Mesodermal cell (in vitro differentiated cells): ENCODE data around the gene DHX15. TPM values are rescaled to one million over a fixed set of nuclear protein-coding genes. Genes with fewer than 3 reads are reported as not detected.

ENCODE experiments used
- H3K27ac ChIP-seq: 2 replicates; pipeline ENCODE4 v1.7.0; 2013; ENCODE audit warnings: mild to moderate bottlenecking, low read depth, low read length, moderate library complexity; ENCODE audit not compliant: severe bottlenecking
- H3K36me3 ChIP-seq: 2 replicates; pipeline ENCODE4 v1.7.1; 2013; ENCODE audit warnings: mild to moderate bottlenecking, low read length, moderate library complexity; ENCODE audit not compliant: control insufficient read depth, insufficient read depth
- H3K4me1 ChIP-seq: one replicate; pipeline ENCODE4 v1.7.1; 2013; ENCODE audit warnings: mild to moderate bottlenecking, low read length; ENCODE audit not compliant: insufficient read depth, control insufficient read depth, poor library complexity, severe bottlenecking
- H3K4me3 ChIP-seq: 2 replicates; pipeline ENCODE4 v1.7.0; 2013; ENCODE audit warnings: low read length, control low read depth, mild to moderate bottlenecking; ENCODE audit not compliant: insufficient read depth, poor library complexity, severe bottlenecking; ENCODE audit errors: extremely low read depth
- H3K9me3 ChIP-seq: 2 replicates; pipeline ENCODE4 v1.7.1; 2013; ENCODE audit warnings: mild to moderate bottlenecking, low read length, moderate library complexity; ENCODE audit not compliant: control insufficient read depth
- WGBS, 2 experiments: methylation state at CpG; one replicate each; pipeline ENCODE4 v1.1.5; 2013; ENCODE audit warnings: missing lambda C conversion rate in 2 of 2; ENCODE audit not compliant: insufficient coverage in 2 of 2; 5-methylcytosine and 5-hydroxymethylcytosine counted together
- polyA plus RNA-seq, 2 experiments: library from polyadenylated mRNA; stranded (reverse); fragments of 50-300 nt; gene quantifications; one replicate each; pipeline ENCODE4 v1.2.3, GENCODE V29; 2013

DHX15 gene
- polyA plus RNA-seq (2013, experiment 1 of 2) = 132 TPM
- polyA plus RNA-seq (2013, experiment 2 of 2) = 131 TPM

DNA sequence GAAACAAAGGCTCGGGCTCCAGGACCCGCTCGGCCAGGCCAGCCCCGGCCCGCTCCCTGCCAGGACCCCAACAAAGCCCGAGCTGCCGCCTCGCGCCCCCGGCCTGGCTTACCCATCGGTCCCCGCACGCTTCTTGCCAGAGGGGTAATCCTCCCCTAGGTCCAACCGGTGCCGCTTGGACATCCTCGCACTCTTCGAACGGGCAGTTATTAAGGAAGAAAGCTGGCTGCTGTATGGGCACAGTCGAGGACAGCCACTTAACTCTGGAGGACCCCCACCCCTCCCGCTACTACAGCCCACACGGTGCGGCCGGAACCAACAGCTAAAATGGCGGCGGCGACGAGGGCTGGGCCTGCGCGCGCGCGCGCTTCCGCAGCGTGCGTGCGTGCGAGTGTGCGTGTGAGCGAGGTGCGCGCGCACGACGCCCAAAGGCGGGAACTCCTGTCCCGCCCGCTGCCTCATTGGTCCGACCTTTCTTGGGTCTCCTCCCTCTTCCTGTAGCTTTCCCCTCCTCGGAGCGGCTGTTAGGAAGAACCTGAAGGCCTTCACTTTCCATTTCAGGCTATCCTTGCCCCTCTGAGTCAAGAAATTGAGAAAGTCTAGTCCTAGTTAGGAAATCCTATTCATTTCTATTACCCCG, at the start of gene DHX15:
TSS of gene DHX15 (minus strand) at position 344 of the 640 bp plus-strand sequence. CDS start at position 183, 161 bp downstream.
- H3K36me3 ChIP-seq = peaks cover 30% of the 10 kb centered on the region
- WGBS, 2 experiments = 0% methylated on average over 40 to 45 of the region's 52 CpGs
- no peaks in the 10 kb centered on the region for H3K4me1 ChIP-seq
- no peaks in the 10 kb centered on the region for H3K9me3 ChIP-seq
- peak within 1 kb of the TSS; percentile 98 for H3K4me3 ChIP-seq
- H3K27ac ChIP-seq = peak within 1 kb of the TSS; percentile 97

DNA sequence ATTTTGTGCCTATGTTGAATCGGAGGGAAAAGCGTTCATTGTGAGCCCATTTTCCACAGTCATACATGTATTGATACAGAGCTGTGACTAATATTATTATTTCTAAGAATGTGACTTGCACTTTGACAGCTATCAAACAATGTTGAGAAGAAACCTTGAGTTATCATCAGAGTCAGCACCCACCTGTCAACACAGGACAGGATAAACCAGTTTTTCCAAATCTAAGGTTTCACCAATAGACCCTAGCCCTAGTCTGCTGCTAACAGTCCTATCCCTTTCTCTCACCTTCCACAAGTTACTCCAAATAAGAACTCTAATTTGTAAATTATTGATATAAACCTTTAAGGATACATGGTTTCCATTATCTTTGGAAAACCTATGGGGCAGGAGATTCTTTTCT, 47.7 kb upstream of the DHX15 start:
- Histone ChIP-seq H3K36me3 (no peaks in the 10 kb centered on the region), H3K27ac (no peak overlapping the region), H3K4me1 (no peaks in the 10 kb centered on the region), H3K4me3 (no peak overlapping the region), H3K9me3 (no peaks in the 10 kb centered on the region)
- no CpG with 5 or more reads among the region's 2 CpGs for WGBS, 2 experiments

- whole genome bisulfite sequencing, 2 experiments = no CpG with 5 or more reads among the region's 5 CpGs
- Histone ChIP-seq H3K36me3 (no peaks in the 10 kb centered on the region), H3K9me3 (no peaks in the 10 kb centered on the region), H3K4me1 (no peaks in the 10 kb centered on the region), H3K27ac (no peak overlapping the region), H3K4me3 (no peak overlapping the region)
Measured at GRCh38 chr4:24630937-24631336, 46.6 kb upstream of the DHX15 start.

GRCh38 chr4:24625091-24625490, 40.7 kb upstream of the DHX15 start:
- H3K9me3 ChIP-seq = no peaks in the 10 kb centered on the region
- 82% methylated on average over 2 of the region's 2 CpGs; no CpG with 5 or more reads in 1 of the 2 experiments for WGBS, 2 experiments
- no peaks in the 10 kb centered on the region for H3K4me1 ChIP-seq
- H3K36me3 ChIP-seq = no peaks in the 10 kb centered on the region
- H3K27ac ChIP-seq = no peak overlapping the region
- no peak overlapping the region for H3K4me3 ChIP-seq

GRCh38 chr4:24624381-24624780, 40.0 kb upstream of the DHX15 start:
- H3K4me3 ChIP-seq = no peak overlapping the region
- no peaks in the 10 kb centered on the region for H3K4me1 ChIP-seq
- H3K9me3 ChIP-seq = no peaks in the 10 kb centered on the region
- no peak overlapping the region for H3K27ac ChIP-seq
- 33 to 83% methylated on average over 1 of the region's 1 CpG for WGBS, 2 experiments
- H3K36me3 ChIP-seq = no peaks in the 10 kb centered on the region

DNA sequence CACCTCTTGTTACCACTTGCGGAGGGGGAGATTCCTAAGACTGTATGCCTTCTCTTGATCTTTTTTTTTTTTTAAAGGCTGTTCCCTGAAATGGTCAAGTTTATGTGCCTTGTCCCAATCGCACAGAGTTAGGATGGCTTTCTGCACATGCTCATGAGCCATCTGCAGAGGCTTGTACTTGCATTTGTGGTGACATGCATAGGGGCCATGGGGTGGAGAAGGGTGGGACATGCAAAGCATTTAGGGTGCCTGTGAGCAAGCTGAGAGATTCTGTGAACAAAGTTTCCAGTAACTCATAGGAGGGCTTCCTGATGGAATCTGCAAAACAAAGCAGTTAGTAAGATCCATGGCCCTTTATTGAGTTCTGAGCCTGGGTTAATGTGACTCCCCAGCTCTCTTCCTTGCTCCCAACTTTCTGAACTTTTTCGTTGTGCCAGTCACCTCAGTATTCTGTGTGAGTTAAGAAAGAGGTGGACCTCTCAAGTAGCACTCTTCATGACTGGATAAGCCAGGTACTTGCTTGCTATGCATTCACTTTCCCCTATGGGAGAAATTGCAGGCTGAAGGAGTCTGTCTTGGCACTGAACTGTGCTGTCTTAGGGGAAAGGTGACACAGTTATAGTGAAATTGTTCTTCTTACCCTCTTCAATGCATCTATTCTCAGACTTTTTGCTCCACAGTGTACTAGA, 37.9 kb upstream of the DHX15 start:
- Histone ChIP-seq H3K9me3 (no peaks in the 10 kb centered on the region), H3K27ac (no peak overlapping the region), H3K36me3 (no peaks in the 10 kb centered on the region), H3K4me3 (no peak overlapping the region), H3K4me1 (no peaks in the 10 kb centered on the region)
- WGBS, 2 experiments = 70 to 83% methylated on average over 1 to 2 of the region's 3 CpGs

DNA sequence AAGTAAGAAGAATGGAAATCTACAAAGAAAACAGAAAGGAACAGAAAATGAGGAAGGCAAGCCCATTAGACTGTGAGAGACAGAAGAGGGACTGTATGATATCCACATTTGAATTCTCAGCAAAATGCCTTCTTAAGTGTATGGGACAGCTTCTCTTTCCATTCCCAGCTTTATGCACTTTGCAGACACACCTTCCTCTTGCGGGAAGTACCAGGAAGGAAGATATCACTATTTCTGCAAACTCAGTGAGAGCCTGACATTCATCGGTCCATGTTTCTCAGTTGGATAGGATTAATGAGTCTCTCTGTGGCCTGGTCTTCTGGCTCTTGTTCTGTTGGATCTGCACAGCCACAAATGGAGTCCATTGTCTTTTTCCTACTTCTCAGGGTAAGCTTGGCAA, 31.6 kb upstream of the DHX15 start:
- H3K9me3 ChIP-seq = no peaks in the 10 kb centered on the region
- H3K4me1 ChIP-seq = no peaks in the 10 kb centered on the region
- 60 to 100% methylated on average over 1 to 2 of the region's 2 CpGs for WGBS, 2 experiments
- no peak overlapping the region for H3K27ac ChIP-seq
- no peak overlapping the region for H3K4me3 ChIP-seq
- no peaks in the 10 kb centered on the region for H3K36me3 ChIP-seq

- Histone ChIP-seq H3K9me3 (no peaks in the 10 kb centered on the region), H3K4me3 (no peak overlapping the region), H3K4me1 (no peaks in the 10 kb centered on the region), H3K36me3 (no peaks in the 10 kb centered on the region), H3K27ac (no peak overlapping the region)
- 71% methylated on average over 1 of the region's 3 CpGs; no CpG with 5 or more reads in 1 of the 2 experiments for WGBS, 2 experiments
Measured at GRCh38 chr4:24614881-24615280, 30.5 kb upstream of the DHX15 start.

GRCh38 chr4:24613502-24613901, 29.1 kb upstream of the DHX15 start:
- H3K4me1 ChIP-seq = no peaks in the 10 kb centered on the region
- H3K27ac ChIP-seq = no peak overlapping the region
- no peak overlapping the region for H3K4me3 ChIP-seq
- 89 to 93% methylated on average over 2 of the region's 3 CpGs for WGBS, 2 experiments
- no peaks in the 10 kb centered on the region for H3K36me3 ChIP-seq
- H3K9me3 ChIP-seq = no peaks in the 10 kb centered on the region

GRCh38 chr4:24611575-24611974, 27.2 kb upstream of the DHX15 start:
- WGBS, 2 experiments = 84 to 91% methylated on average over 4 to 8 of the region's 11 CpGs
- Histone ChIP-seq H3K27ac (no peak overlapping the region), H3K4me3 (no peak overlapping the region), H3K4me1 (no peaks in the 10 kb centered on the region), H3K9me3 (no peaks in the 10 kb centered on the region), H3K36me3 (no peaks in the 10 kb centered on the region)

DNA sequence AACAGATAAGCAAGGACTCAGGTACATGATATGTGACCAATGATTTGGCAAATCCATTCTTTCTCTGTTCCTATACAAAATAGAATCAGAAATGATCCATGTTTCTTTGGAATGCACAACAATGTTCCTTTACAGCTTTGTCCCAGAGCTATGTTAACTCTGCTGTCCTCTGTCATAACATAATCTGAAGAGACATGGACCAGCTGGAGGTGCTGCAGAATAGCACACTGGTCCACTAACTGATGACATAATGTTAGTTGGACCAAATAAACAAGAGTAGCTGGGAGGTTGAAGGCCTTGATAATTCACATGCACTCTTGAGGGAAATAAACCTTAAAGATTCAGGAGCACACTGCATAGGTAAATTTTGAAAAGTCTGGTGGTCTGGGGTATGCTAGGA, 23.0 kb upstream of the DHX15 start:
- no peaks in the 10 kb centered on the region for H3K4me1 ChIP-seq
- no peak overlapping the region for H3K4me3 ChIP-seq
- no peaks in the 10 kb centered on the region for H3K36me3 ChIP-seq
- no peaks in the 10 kb centered on the region for H3K9me3 ChIP-seq
- H3K27ac ChIP-seq = no peak overlapping the region
